Measurements from ENCODE around the gene ZCCHC17.
"Not testable (repeated sequence)": the region's sequence is repeated elsewhere in the genome, so short reads cannot be mapped to it uniquely, and the experiment has no call there.

GRCh38 chr1:31262393-31262792 lies 34.4 kb upstream of the ZCCHC17 start:
- TF ChIP-seq, protein P1, sequence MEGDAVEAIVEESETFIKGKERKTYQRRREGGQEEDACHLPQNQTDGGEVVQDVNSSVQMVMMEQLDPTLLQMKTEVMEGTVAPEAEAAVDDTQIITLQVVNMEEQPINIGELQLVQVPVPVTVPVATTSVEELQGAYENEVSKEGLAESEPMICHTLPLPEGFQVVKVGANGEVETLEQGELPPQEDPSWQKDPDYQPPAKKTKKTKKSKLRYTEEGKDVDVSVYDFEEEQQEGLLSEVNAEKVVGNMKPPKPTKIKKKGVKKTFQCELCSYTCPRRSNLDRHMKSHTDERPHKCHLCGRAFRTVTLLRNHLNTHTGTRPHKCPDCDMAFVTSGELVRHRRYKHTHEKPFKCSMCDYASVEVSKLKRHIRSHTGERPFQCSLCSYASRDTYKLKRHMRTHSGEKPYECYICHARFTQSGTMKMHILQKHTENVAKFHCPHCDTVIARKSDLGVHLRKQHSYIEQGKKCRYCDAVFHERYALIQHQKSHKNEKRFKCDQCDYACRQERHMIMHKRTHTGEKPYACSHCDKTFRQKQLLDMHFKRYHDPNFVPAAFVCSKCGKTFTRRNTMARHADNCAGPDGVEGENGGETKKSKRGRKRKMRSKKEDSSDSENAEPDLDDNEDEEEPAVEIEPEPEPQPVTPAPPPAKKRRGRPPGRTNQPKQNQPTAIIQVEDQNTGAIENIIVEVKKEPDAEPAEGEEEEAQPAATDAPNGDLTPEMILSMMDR (IDR thresholded peaks at IDR 0.05), result not testable (repeated sequence)
- TF ChIP-seq POLR2A (IDR thresholded peaks at IDR 0.05), result not testable (repeated sequence)

Measured in testis (tissue), 2 donors.